NK-92 (cell line): Measurements from ENCODE around the gene TTYH3.

Experiments
- DNase-seq: peaks from one replicate; lab custom pipeline; 2025; ENCODE audit not compliant: unreplicated experiment; lab: John Stamatoyannopoulos, UW

The TTYH3 gene

GRCh38 chr7:2634267-2635145 is 2.7 kb downstream of the TTYH3 start:
- no peak for DNase-seq

- DNase-seq = no peak
Measured at GRCh38 chr7:2635148-2635668, 3.4 kb downstream of the TTYH3 start.

GRCh38 chr7:2635810-2636701 is 4.3 kb downstream of the TTYH3 start:
- DNase-seq = no peak

GRCh38 chr7:2637066-2637471 is 5.3 kb downstream of the TTYH3 start:
- DNase-seq = no peak

GRCh38 chr7:2637505-2638223 is 5.9 kb downstream of the TTYH3 start:
- no peak for DNase-seq

GRCh38 chr7:2638224-2638991 is 6.6 kb downstream of the TTYH3 start:
- DNase-seq = no peak

- DNase-seq = no peak
Measured at GRCh38 chr7:2639181-2639681, 7.4 kb downstream of the TTYH3 start.

- DNase-seq = no peak
Measured at GRCh38 chr7:2639695-2640481, 8.1 kb downstream of the TTYH3 start.

GRCh38 chr7:2640482-2640830 is 8.7 kb downstream of the TTYH3 start:
- no peak for DNase-seq

- DNase-seq = no peak
Measured at GRCh38 chr7:2640846-2641316, 9.1 kb downstream of the TTYH3 start.

GRCh38 chr7:2641406-2642393 is 9.9 kb downstream of the TTYH3 start:
- DNase-seq = no peak

GRCh38 chr7:2643386-2644219 is 11.8 kb downstream of the TTYH3 start:
- DNase-seq = no peak

GRCh38 chr7:2644220-2644561 is 12.4 kb downstream of the TTYH3 start:
- DNase-seq = no peak

GRCh38 chr7:2644562-2645273 is 12.9 kb downstream of the TTYH3 start:
- DNase-seq = no peak

- DNase-seq = no peak
Measured at GRCh38 chr7:2645274-2645868, 13.6 kb downstream of the TTYH3 start.

GRCh38 chr7:2646336-2646679 is 14.5 kb downstream of the TTYH3 start:
- no peak for DNase-seq
